ENCODE results near the gene GPS1.

GPS1 gene

GRCh38 chr17:82058230-82058854 is 6.6 kb downstream of the GPS1 start:
- H3K27me3 ChIP-seq (ENCODE audit: low read depth, low read length) = no peaks in the 10 kb centered on the region
- peaks cover 20 to 93% of the 10 kb centered on the region in 2 donors for H3K36me3 ChIP-seq (ENCODE audit: control insufficient read depth in 1 of 2, insufficient read depth in 2 of 2, low read length in 2 of 2)
- no peak overlapping the region for H3K27ac ChIP-seq (ENCODE audit: low read length)

GRCh38 chr17:82058855-82059249 is 7.2 kb downstream of the GPS1 start:
- Histone ChIP-seq H3K27ac (ENCODE audit: low read length) (no peak overlapping the region), H3K9me3 (ENCODE audit: control insufficient read depth in 1 of 2, low read length in 2 of 2) (no peaks in the 10 kb centered on the region), H3K27me3 (ENCODE audit: low read depth, low read length) (no peaks in the 10 kb centered on the region), H3K36me3 (ENCODE audit: control insufficient read depth in 1 of 2, insufficient read depth in 2 of 2, low read length in 2 of 2) (peaks cover 20 to 92% of the 10 kb centered on the region in 2 donors), H3K4me1 (ENCODE audit: control insufficient read depth in 1 of 2, insufficient read depth in 2 of 2, low read length in 2 of 2) (peaks cover 0 to 9% of the 10 kb centered on the region in 2 donors), H3K4me3 (ENCODE audit: low read depth in 1 of 2, low read length in 2 of 2) (no peak overlapping the region)

More at GRCh38 chr17:82058230-82058854, 6.6 kb downstream of the GPS1 start:
- no peaks in the 10 kb centered on the region for H3K9me3 ChIP-seq (ENCODE audit: control insufficient read depth in 1 of 2, low read length in 2 of 2)
- peaks cover 0 to 8% of the 10 kb centered on the region in 2 donors for H3K4me1 ChIP-seq (ENCODE audit: control insufficient read depth in 1 of 2, insufficient read depth in 2 of 2, low read length in 2 of 2)
- no peak overlapping the region for H3K4me3 ChIP-seq (ENCODE audit: low read depth in 1 of 2, low read length in 2 of 2)

- no peak overlapping the region for H3K27ac ChIP-seq (ENCODE audit: low read length)
- no peaks in the 10 kb centered on the region for H3K9me3 ChIP-seq (ENCODE audit: control insufficient read depth in 1 of 2, low read length in 2 of 2)
- peaks cover 1 to 15% of the 10 kb centered on the region in 2 donors for H3K4me1 ChIP-seq (ENCODE audit: control insufficient read depth in 1 of 2, insufficient read depth in 2 of 2, low read length in 2 of 2)
- H3K4me3 ChIP-seq (ENCODE audit: low read depth in 1 of 2, low read length in 2 of 2) = no peak overlapping the region
- H3K36me3 ChIP-seq (ENCODE audit: control insufficient read depth in 1 of 2, insufficient read depth in 2 of 2, low read length in 2 of 2) = peaks cover 20 to 92% of the 10 kb centered on the region in 2 donors
- H3K27me3 ChIP-seq (ENCODE audit: low read depth, low read length) = no peaks in the 10 kb centered on the region
These were observed 7.7 kb downstream of the GPS1 start for GRCh38 chr17:82059272-82060000.

GRCh38 chr17:82060001-82060380 is 8.3 kb downstream of the GPS1 start:
- Histone ChIP-seq H3K4me3 (ENCODE audit: low read depth in 1 of 2, low read length in 2 of 2) (no peak overlapping the region), H3K9me3 (ENCODE audit: control insufficient read depth in 1 of 2, low read length in 2 of 2) (no peaks in the 10 kb centered on the region), H3K27ac (ENCODE audit: low read length) (no peak overlapping the region), H3K4me1 (ENCODE audit: control insufficient read depth in 1 of 2, insufficient read depth in 2 of 2, low read length in 2 of 2) (peaks cover 3 to 20% of the 10 kb centered on the region in 2 donors), H3K27me3 (ENCODE audit: low read depth, low read length) (no peaks in the 10 kb centered on the region), H3K36me3 (ENCODE audit: control insufficient read depth in 1 of 2, insufficient read depth in 2 of 2, low read length in 2 of 2) (peaks cover 20 to 88% of the 10 kb centered on the region in 2 donors)

- Histone ChIP-seq H3K27me3 (ENCODE audit: low read depth, low read length) (no peaks in the 10 kb centered on the region), H3K4me3 (ENCODE audit: low read depth in 1 of 2, low read length in 2 of 2) (no peak overlapping the region), H3K4me1 (ENCODE audit: control insufficient read depth in 1 of 2, insufficient read depth in 2 of 2, low read length in 2 of 2) (peaks cover 3 to 24% of the 10 kb centered on the region in 2 donors), H3K9me3 (ENCODE audit: control insufficient read depth in 1 of 2, low read length in 2 of 2) (no peaks in the 10 kb centered on the region), H3K36me3 (ENCODE audit: control insufficient read depth in 1 of 2, insufficient read depth in 2 of 2, low read length in 2 of 2) (peaks cover 20 to 82% of the 10 kb centered on the region in 2 donors), H3K27ac (ENCODE audit: low read length) (no peak overlapping the region)
These were observed 8.9 kb downstream of the GPS1 start for GRCh38 chr17:82060614-82061013.

- H3K4me1 ChIP-seq (ENCODE audit: control insufficient read depth in 1 of 2, insufficient read depth in 2 of 2, low read length in 2 of 2) = peaks cover 3 to 27% of the 10 kb centered on the region in 2 donors
- H3K27ac ChIP-seq (ENCODE audit: low read length) = no peak overlapping the region
- H3K4me3 ChIP-seq (ENCODE audit: low read depth in 1 of 2, low read length in 2 of 2) = no peak overlapping the region
- H3K36me3 ChIP-seq (ENCODE audit: control insufficient read depth in 1 of 2, insufficient read depth in 2 of 2, low read length in 2 of 2) = peaks cover 20 to 75% of the 10 kb centered on the region in 2 donors
- H3K27me3 ChIP-seq (ENCODE audit: low read depth, low read length) = no peaks in the 10 kb centered on the region
- no peaks in the 10 kb centered on the region for H3K9me3 ChIP-seq (ENCODE audit: control insufficient read depth in 1 of 2, low read length in 2 of 2)
These were observed 9.6 kb downstream of the GPS1 start for GRCh38 chr17:82061047-82061925.

- Histone ChIP-seq H3K36me3 (ENCODE audit: control insufficient read depth in 1 of 2, insufficient read depth in 2 of 2, low read length in 2 of 2) (peaks cover 20 to 65% of the 10 kb centered on the region in 2 donors), H3K9me3 (ENCODE audit: control insufficient read depth in 1 of 2, low read length in 2 of 2) (no peaks in the 10 kb centered on the region), H3K4me1 (ENCODE audit: control insufficient read depth in 1 of 2, insufficient read depth in 2 of 2, low read length in 2 of 2) (peaks cover 3 to 29% of the 10 kb centered on the region in 2 donors), H3K27me3 (ENCODE audit: low read depth, low read length) (no peaks in the 10 kb centered on the region), H3K27ac (ENCODE audit: low read length) (no peak overlapping the region), H3K4me3 (ENCODE audit: low read depth in 1 of 2, low read length in 2 of 2) (no peak overlapping the region)
These were observed 10.6 kb downstream of the GPS1 start for GRCh38 chr17:82062076-82062983.

GRCh38 chr17:82062984-82063368 is 11.3 kb downstream of the GPS1 start:
- Histone ChIP-seq H3K36me3 (ENCODE audit: control insufficient read depth in 1 of 2, insufficient read depth in 2 of 2, low read length in 2 of 2) (peaks cover 20 to 59% of the 10 kb centered on the region in 2 donors), H3K4me3 (ENCODE audit: low read depth in 1 of 2, low read length in 2 of 2) (no peak overlapping the region), H3K4me1 (ENCODE audit: control insufficient read depth in 1 of 2, insufficient read depth in 2 of 2, low read length in 2 of 2) (peaks cover 3 to 29% of the 10 kb centered on the region in 2 donors), H3K27me3 (ENCODE audit: low read depth, low read length) (no peaks in the 10 kb centered on the region), H3K27ac (ENCODE audit: low read length) (no peak overlapping the region), H3K9me3 (ENCODE audit: control insufficient read depth in 1 of 2, low read length in 2 of 2) (no peaks in the 10 kb centered on the region)

GRCh38 chr17:82063424-82064415 is 12.0 kb downstream of the GPS1 start:
- Histone ChIP-seq H3K4me1 (ENCODE audit: control insufficient read depth in 1 of 2, insufficient read depth in 2 of 2, low read length in 2 of 2) (peaks cover 3 to 29% of the 10 kb centered on the region in 2 donors), H3K27me3 (ENCODE audit: low read depth, low read length) (no peaks in the 10 kb centered on the region), H3K27ac (ENCODE audit: low read length) (no peak overlapping the region), H3K9me3 (ENCODE audit: control insufficient read depth in 1 of 2, low read length in 2 of 2) (no peaks in the 10 kb centered on the region), H3K4me3 (ENCODE audit: low read depth in 1 of 2, low read length in 2 of 2) (peak overlapping the region; percentile 69 to 95), H3K36me3 (ENCODE audit: control insufficient read depth in 1 of 2, insufficient read depth in 2 of 2, low read length in 2 of 2) (peaks cover 20 to 55% of the 10 kb centered on the region in 2 donors)
